Endothelial cell of umbilical vein (primary cell): ENCODE measurements around the gene GPR83.

Experiments
- CTCF ChIP-seq, 2 donors: IDR thresholded peaks; 1 replicate in 1 of 2; 2 replicates in 1 of 2; pipeline ENCODE4 v1.5.1; 2011; ENCODE audit warnings: low read length in 2 of 2, mild to moderate bottlenecking in 2 of 2, moderate library complexity in 2 of 2, control low read depth in 1 of 2, inconsistent platforms in 1 of 2, low read depth in 1 of 2; ENCODE audit not compliant: insufficient read depth in 1 of 2; ENCODE audit errors: extremely low read depth in 1 of 2
- EZH2 ChIP-seq: IDR thresholded peaks from 2 replicates; pipeline ENCODE4 v1.6.1; 2012; ENCODE audit warnings: borderline replicate concordance, low read depth, mild to moderate bottlenecking, moderate library complexity, low read length, inconsistent platforms; ENCODE audit not compliant: severe bottlenecking
- JUN ChIP-seq: IDR thresholded peaks from 2 replicates; pipeline ENCODE4 v1.6.1; 2011; ENCODE audit warnings: borderline replicate concordance, low read depth; ENCODE audit not compliant: insufficient read length, insufficient read depth
- MAX ChIP-seq: IDR thresholded peaks from 2 replicates; pipeline ENCODE4 v1.6.1; 2011; ENCODE audit not compliant: insufficient read depth, insufficient read length
- POLR2A ChIP-seq: IDR thresholded peaks from 2 replicates; pipeline ENCODE4 v1.6.1; 2012; ENCODE audit warnings: low read depth, mild to moderate bottlenecking, control low read depth, low read length
- POLR2AphosphoS5 ChIP-seq: IDR thresholded peaks from 2 replicates; pipeline ENCODE4 v1.6.1; 2012; ENCODE audit warnings: low read depth, mild to moderate bottlenecking, control low read depth, low read length, moderate library complexity; ENCODE audit not compliant: insufficient read depth

GRCh38 chr11:94447149-94447548, 45.9 kb upstream of the GPR83 start:
- no peak for TF ChIP-seq POLR2AphosphoS5
- TF ChIP-seq CTCF (IDR thresholded peaks at IDR 0.05; ENCODE audit: extremely low read depth in 1 of 2, insufficient read depth in 1 of 2, low read depth in 1 of 2, low read length in 2 of 2) = no peak
- no peak for TF ChIP-seq POLR2A
- no peak for TF ChIP-seq MAX
- TF ChIP-seq EZH2 = no peak
- TF ChIP-seq JUN = no peak
